ENCODE data around the gene TTC33. TPM values are rescaled to one million over a fixed set of nuclear protein-coding genes. Genes with fewer than 3 reads are reported as not detected.
"Not testable (repeated sequence)": the region's sequence is repeated elsewhere in the genome, so short reads cannot be mapped to it uniquely, and the experiment has no call there.

The TTC33 gene
- total and polyA plus RNA-seq, 7 donors: 11.0 to 38.5 (median 25.3) TPM

DNA sequence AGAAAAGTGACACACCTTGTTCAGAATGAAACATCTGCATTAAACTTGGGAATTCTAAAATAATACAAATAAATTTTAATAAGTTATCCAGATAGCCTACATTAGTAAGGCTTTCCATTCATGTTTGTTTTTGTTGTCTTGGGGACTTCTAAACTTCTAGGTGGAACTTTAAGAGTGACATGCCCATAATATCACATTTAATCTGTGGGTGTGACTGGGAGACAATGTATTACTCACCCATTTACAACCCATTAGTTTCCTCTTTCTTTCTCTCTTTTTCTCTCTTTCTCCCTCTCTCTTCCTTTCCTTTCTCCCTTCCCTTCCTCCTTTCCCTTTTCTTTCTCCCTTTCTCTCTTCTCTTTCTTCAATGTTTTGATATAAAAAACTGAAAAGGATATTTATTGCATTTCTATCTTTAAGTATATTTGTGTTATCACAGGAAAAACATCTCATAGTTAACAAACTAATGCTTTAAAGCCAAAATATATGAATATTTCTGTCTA, 88.5 kb downstream of the TTC33 start:
- H3K4me1 ChIP-seq: no peaks in the 10 kb centered on the region
- TF ChIP-seq, protein P1, sequence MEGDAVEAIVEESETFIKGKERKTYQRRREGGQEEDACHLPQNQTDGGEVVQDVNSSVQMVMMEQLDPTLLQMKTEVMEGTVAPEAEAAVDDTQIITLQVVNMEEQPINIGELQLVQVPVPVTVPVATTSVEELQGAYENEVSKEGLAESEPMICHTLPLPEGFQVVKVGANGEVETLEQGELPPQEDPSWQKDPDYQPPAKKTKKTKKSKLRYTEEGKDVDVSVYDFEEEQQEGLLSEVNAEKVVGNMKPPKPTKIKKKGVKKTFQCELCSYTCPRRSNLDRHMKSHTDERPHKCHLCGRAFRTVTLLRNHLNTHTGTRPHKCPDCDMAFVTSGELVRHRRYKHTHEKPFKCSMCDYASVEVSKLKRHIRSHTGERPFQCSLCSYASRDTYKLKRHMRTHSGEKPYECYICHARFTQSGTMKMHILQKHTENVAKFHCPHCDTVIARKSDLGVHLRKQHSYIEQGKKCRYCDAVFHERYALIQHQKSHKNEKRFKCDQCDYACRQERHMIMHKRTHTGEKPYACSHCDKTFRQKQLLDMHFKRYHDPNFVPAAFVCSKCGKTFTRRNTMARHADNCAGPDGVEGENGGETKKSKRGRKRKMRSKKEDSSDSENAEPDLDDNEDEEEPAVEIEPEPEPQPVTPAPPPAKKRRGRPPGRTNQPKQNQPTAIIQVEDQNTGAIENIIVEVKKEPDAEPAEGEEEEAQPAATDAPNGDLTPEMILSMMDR (IDR thresholded peaks at IDR 0.05): no peak
- no peak for ATAC-seq
- no peaks in the 10 kb centered on the region for H3K27me3 ChIP-seq (ENCODE audit: insufficient read depth in 3 of 3, low read length in 2 of 3)
- no peak for DNase-seq
- intact Hi-C loops (cut with DNase I): no loop called here
- no peak overlapping the region for H3K4me3 ChIP-seq
- H3K36me3 ChIP-seq (ENCODE audit: insufficient read depth in 1 of 2, low read depth in 1 of 2): no peaks in the 10 kb centered on the region
- no peak overlapping the region for H3K27ac ChIP-seq
- H3K9me3 ChIP-seq: no peaks in the 10 kb centered on the region

DNA sequence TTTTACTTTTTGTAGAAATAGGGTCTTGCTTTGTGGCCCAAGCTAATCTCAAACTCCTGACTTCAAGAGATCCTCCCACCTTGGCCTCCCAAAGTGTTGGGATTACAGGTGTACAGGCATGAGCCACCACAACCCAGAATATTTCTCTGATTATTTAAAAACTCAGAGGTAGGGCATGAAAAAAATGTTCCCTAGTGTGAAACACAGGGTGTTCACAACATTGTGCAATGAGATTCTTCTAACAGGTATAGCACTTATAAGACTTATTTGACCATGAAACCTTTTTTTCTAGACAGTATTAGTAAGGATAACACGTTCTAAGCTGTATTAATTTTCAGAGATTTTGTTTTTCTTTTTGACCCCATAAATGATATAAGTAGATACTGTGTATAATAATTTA, 89.1 kb downstream of the TTC33 start:
- Histone ChIP-seq H3K4me3 (no peak overlapping the region), H3K36me3 (ENCODE audit: insufficient read depth in 1 of 2, low read depth in 1 of 2) (no peaks in the 10 kb centered on the region), H3K9me3 (no peaks in the 10 kb centered on the region), H3K27me3 (ENCODE audit: insufficient read depth in 3 of 3, low read length in 2 of 3) (no peaks in the 10 kb centered on the region), H3K27ac (no peak overlapping the region), H3K4me1 (no peaks in the 10 kb centered on the region)
- WGBS, 3 donors: 84 to 92% (median 90%) methylated on average over 1 of the region's 1 CpG
- TF ChIP-seq, protein P1 (IDR thresholded peaks at IDR 0.05): no peak
- no peak for ATAC-seq
- intact Hi-C loops (cut with DNase I): no loop called here
- DNase-seq: no peak

GRCh38 chr5:40665635-40666298, 90.0 kb downstream of the TTC33 start:
- intact Hi-C loops (cut with DNase I): no loop called here
- no peak for ATAC-seq
- Histone ChIP-seq H3K4me1 (no peaks in the 10 kb centered on the region), H3K27me3 (ENCODE audit: insufficient read depth in 3 of 3, low read length in 2 of 3) (no peaks in the 10 kb centered on the region), H3K9me3 (no peaks in the 10 kb centered on the region), H3K36me3 (ENCODE audit: insufficient read depth in 1 of 2, low read depth in 1 of 2) (no peaks in the 10 kb centered on the region), H3K27ac (no peak overlapping the region), H3K4me3 (no peak overlapping the region)
- WGBS, 3 donors: 64 to 81% (median 64%) methylated on average over 3 of the region's 3 CpGs
- no peak for DNase-seq
- TF ChIP-seq, protein P1 (IDR thresholded peaks at IDR 0.05): no peak

DNA sequence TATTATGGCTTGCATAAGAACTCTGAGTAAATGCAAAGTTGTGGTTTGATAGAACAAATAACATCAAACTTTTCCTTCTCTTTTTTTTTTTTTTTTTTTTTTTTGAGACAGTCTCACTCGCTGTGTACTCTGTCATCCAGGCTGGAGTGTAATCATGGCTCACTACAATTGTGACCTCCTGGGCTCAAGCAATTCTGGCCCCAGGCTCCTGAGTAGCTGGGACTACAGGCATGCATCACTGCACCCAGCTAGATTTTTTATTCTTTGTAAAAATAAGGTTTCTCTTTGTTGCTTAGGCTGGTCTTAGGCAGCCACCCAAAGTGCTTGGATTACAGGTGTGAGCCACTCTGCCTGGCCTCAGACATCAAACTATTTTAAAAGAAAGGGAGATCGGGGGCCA, 95.0 kb downstream of the TTC33 start:
- H3K36me3 ChIP-seq (ENCODE audit: insufficient read depth in 1 of 2, low read depth in 1 of 2): no peaks in the 10 kb centered on the region
- H3K4me1 ChIP-seq: no peaks in the 10 kb centered on the region
- WGBS, 3 donors: 77 to 96% (median 88%) methylated on average over 2 of the region's 2 CpGs
- ATAC-seq: no peak
- DNase-seq: no peak
- H3K27ac ChIP-seq: no peak overlapping the region
- intact Hi-C loops (cut with DNase I): no loop called here
- no peak overlapping the region for H3K4me3 ChIP-seq
- no peaks in the 10 kb centered on the region for H3K27me3 ChIP-seq (ENCODE audit: insufficient read depth in 3 of 3, low read length in 2 of 3)
- no peaks in the 10 kb centered on the region for H3K9me3 ChIP-seq
- TF ChIP-seq, protein P1 (IDR thresholded peaks at IDR 0.05): no peak

DNA sequence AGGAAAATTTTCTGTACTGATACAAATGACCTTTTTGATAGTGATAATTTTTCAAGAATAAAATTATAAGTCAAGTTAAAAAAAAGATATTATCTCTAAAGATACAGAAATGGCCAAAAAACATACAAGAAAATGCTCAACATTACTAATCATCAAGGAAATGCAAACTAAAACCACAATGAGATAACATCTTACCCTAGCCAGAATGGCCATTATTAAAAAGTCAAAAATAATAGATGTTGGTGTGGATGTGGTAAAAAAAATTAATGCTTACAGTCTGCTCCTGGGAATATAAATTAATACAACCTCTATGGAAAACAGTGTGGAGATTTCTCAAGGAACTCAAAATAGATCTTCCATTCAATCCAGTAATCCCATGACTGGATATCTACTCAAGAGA, 99.0 kb downstream of the TTC33 start:
- TF ChIP-seq, protein P1 (IDR thresholded peaks at IDR 0.05): no peak
- no peak for DNase-seq

DNA sequence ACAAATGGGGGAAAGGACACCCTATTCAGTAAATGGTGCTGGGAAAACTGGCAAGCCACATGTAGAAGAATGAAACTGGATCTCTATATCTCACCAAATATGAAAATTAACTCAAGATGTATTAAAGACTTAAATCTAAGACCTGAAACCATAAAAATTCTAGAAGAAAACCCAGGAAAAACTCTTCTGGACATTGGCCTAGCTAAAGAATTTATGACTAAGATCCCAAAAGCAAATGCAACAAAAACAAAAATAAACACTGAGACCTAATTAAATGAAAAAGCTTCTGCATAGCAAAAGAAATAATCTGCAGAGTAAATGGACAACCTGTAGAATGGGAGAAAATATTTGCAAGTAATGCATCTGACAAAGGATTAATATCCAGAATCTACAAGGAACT, 99.7 kb downstream of the TTC33 start:
- H3K27ac ChIP-seq; H3K4me1 ChIP-seq; H3K4me3 ChIP-seq; DNase-seq; H3K36me3 ChIP-seq (ENCODE audit: insufficient read depth in 1 of 2, low read depth in 1 of 2); intact Hi-C loops (cut with DNase I); H3K9me3 ChIP-seq; H3K27me3 ChIP-seq (ENCODE audit: insufficient read depth in 3 of 3, low read length in 2 of 3); ATAC-seq: not testable (repeated sequence)

More for the DNA sequence above, 99.0 kb downstream of the TTC33 start:
- no peaks in the 10 kb centered on the region for H3K9me3 ChIP-seq
- no peak overlapping the region for H3K4me3 ChIP-seq
- H3K27me3 ChIP-seq (ENCODE audit: insufficient read depth in 3 of 3, low read length in 2 of 3): no peaks in the 10 kb centered on the region
- no peak overlapping the region for H3K27ac ChIP-seq
- no peaks in the 10 kb centered on the region for H3K4me1 ChIP-seq
- intact Hi-C loops (cut with DNase I): no loop called here
- no peaks in the 10 kb centered on the region for H3K36me3 ChIP-seq (ENCODE audit: insufficient read depth in 1 of 2, low read depth in 1 of 2)
- no peak for ATAC-seq

All from psoas muscle (tissue), 8 donors.